HG03095 (cell line): Measurements from ENCODE around the gene KCNK1.
"Not testable (repeated sequence)": the region's sequence is repeated elsewhere in the genome, so short reads cannot be mapped to it uniquely, and the experiment has no call there.

Source experiments
- ATAC-seq: cut with Tn5 transposase; IDR thresholded peaks from one replicate; pipeline ENCODE4 v1.9.1; 2021; ENCODE audit warnings: moderate library complexity; ENCODE audit not compliant: unreplicated experiment

The KCNK1 gene

GRCh38 chr1:233607252-233608119 lies 6.4 kb upstream of the KCNK1 start:
- ATAC-seq, result no peak

DNA sequence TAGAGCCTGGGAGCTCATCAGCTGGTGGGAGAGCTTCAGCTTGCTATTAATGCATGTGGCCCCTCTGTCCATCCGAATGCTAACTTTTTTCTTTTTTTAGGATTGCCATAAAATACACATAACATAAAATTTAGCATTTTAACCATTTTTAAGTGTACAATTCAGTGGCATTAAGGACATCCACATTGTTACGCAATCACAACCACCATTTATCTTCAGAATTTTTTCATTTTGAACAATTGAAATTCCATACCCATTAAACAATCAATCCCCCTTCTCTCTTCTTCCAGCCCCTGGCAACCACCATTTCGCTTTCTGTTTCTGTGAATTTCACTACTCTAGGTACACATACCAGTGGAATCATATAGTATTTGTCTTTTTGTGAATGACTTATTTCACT lies 4.9 kb upstream of the KCNK1 start:
- no peak for ATAC-seq

DNA sequence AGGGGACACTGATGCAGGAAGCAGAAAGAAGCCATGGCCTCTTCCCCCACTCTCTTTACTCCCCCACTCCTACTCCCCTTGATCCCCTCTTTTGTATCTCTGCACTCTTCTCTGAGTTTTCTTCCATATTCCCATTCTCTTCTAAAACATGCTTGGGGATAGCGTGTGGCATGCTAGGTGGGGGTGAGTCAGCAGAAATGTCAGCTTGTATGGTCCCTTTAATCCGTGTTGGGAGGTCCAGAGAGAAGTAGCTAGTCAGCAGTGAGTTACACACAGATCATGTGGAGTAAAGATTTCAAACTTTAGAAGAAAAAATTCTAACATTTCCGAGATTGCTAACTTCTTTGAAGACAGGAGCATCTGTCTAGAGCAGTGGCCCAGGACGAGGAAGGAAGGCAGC lies 4.0 kb upstream of the KCNK1 start:
- no peak for ATAC-seq

- ATAC-seq, result no peak
These were observed 3.3 kb upstream of the KCNK1 start for GRCh38 chr1:233610628-233611027.

DNA sequence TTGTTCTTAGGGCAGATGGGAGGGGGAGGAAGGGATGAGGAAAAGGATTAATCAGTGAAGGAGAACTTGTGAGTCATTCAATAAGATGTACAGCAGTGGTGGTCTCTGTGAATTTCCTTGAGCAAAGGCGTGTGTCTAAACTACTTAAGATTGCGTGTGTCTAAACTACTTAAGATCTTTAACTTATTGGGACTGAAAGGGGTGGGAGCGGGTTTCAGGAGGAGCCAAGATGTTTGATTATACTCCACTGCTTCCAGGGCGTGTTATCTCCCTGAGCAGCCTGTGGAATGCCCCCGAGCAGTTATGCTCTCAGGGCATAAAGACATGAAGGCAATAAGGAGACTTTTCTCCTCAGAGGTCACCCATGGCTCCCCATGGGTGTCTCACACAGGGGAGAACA lies 2.5 kb upstream of the KCNK1 start:
- ATAC-seq, result not testable (repeated sequence)

DNA sequence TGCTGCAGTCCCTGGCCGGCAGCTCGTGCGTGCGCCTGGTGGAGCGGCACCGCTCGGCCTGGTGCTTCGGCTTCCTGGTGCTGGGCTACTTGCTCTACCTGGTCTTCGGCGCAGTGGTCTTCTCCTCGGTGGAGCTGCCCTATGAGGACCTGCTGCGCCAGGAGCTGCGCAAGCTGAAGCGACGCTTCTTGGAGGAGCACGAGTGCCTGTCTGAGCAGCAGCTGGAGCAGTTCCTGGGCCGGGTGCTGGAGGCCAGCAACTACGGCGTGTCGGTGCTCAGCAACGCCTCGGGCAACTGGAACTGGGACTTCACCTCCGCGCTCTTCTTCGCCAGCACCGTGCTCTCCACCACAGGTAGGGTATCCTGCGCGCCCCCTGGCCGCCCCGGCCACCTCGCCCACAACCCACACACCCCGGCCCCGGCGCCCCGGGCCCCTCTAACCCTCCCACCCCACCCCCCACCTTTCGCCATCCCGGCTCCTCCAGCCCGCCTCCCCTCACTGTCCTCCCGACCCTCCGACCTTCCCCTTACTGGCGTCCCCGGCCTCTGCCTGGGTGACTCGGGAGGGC lies 352 bp downstream of the KCNK1 start:
- ATAC-seq, result peak; percentile 47

- ATAC-seq, result peak; percentile 59
These were observed 1.0 kb downstream of the KCNK1 start for GRCh38 chr1:233614743-233615521.

DNA sequence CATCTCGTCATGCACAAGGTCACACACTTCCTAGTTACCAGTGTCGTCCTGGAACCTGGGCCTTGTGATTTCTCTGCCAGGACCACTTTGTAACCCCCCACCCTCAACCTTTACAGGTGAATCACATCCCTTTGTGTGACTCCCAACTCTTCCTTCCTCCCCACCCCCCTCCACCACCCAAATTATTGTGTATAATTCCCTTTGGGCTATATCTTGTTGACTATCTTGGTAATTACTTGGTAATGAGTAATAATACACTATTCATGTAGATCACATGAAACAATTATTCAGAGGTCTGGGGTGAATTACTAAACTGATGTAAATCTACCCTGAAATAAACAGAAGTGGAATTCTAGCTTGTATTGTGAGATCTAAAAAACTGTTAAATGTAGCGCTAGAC lies 1.7 kb downstream of the KCNK1 start:
- no peak for ATAC-seq

- no peak for ATAC-seq
These were observed 3.1 kb downstream of the KCNK1 start for GRCh38 chr1:233617025-233617424.

GRCh38 chr1:233619414-233619813 lies 5.5 kb downstream of the KCNK1 start:
- not testable (repeated sequence) for ATAC-seq

DNA sequence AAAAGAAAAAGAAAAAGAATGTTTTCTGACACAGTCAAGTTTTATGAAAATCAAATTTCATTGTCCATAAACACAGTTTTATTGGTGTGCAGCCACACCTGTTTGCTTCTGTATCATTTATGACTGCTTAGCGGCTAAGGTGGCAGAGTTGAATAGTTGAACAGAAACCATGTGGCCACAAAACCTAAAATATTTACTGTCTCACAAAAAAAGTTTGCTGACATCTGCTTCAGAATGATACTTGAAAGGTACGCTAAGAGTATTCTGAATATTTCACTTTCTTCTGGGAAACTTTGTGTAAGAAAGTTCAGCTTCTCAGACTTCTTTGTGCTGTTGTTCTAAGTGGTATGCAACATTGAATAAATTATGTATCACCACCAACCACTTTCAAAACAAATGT lies 6.2 kb downstream of the KCNK1 start:
- peak; percentile 75 for ATAC-seq

DNA sequence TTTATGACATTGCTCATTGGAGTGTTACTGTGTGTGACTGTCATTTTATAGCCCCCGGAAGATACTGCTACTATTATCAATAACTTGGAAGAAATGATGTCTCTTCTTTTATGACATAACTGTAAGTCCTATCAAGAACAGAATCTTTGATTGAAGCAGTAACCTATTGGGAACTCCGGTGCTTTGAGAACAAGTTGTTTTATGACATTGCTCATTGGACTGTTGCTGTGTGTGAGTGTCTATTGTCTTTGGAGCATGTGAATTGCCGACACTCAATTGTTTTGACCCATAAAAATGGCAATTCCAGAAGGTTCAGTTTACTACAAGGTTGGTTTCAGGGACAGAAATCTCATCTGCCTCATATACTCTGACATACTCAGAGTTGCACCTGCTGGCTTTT lies 8.0 kb downstream of the KCNK1 start:
- ATAC-seq, result no peak

DNA sequence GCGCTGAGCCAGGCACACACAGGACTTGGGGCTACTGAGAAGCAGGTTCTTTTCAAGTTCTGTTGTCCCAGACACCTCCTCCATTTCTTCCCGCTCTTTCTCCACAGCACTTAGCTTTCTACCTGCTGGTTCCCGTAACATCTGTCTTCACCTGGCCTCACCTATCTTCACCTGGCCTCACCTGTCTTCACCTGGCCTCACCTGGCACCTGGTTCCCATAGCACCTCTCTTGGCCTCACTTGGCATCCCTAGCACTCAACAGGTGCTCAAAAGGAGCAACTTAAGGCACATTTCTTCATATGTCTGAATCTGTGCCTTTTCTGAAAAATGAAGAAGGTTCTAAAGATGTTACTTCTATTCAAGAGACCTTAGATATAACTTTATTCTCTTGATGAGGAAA lies 10.4 kb downstream of the KCNK1 start:
- ATAC-seq, result no peak

- ATAC-seq, result no peak
These were observed 11.2 kb downstream of the KCNK1 start for GRCh38 chr1:233625087-233625486.

DNA sequence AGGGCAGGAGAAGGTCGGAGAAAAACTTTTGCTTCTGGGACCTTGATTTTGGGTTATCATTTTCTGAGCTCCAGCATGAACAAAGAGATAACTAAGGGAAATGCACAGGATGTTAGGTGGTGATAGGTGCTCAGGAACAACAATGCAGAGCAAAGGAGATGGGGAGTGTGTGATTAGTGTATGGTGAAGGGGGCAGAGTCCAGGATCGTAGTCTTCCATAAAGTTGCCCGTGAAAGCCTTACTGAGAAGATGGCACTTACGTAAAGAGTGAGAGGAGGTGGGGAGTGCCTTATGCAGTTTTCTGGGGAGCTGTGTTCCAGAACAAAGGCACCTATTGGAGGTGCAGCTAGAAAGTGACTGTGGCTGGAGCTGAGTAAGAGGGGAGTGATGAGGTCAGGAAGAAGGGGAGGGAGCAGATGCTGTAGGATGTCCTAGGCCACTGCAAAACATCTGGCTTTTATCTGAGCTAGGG lies 11.6 kb downstream of the KCNK1 start:
- ATAC-seq, result no peak

- ATAC-seq, result peak; percentile 32
These were observed 13.5 kb downstream of the KCNK1 start for GRCh38 chr1:233627376-233627775.

GRCh38 chr1:233627823-233628222 lies 13.9 kb downstream of the KCNK1 start:
- ATAC-seq, result peak; percentile 52

DNA sequence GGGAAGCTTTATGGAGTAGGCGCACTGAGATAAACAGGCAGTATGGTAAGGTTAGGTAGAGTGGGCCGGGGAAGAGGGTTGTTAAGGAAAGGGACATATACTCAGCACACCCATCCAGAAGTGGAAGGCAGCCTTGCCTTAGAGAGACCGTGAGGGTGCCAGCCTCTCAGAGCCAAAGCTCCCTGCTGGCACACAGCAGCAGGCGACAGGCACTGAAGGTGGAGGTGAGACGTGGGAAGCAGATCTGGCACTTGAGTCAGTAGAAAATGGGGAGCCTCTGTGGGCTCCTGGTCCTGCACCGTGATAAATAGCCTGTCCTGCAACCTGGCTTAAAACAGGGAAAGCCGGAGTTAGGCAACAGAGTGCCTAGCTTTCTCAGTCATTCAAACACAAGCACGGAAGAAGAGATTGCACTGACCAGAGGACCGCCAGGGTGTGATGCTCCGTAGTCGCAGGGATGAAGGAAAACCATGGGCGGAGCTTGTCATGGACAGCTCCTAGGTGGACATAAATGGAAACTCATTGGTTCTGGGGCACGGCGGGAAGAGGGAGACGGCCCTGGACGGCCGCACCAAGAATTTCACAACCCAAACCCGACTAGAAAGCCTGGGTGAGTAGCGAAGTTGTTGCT lies 15.5 kb downstream of the KCNK1 start:
- ATAC-seq, result no peak

DNA sequence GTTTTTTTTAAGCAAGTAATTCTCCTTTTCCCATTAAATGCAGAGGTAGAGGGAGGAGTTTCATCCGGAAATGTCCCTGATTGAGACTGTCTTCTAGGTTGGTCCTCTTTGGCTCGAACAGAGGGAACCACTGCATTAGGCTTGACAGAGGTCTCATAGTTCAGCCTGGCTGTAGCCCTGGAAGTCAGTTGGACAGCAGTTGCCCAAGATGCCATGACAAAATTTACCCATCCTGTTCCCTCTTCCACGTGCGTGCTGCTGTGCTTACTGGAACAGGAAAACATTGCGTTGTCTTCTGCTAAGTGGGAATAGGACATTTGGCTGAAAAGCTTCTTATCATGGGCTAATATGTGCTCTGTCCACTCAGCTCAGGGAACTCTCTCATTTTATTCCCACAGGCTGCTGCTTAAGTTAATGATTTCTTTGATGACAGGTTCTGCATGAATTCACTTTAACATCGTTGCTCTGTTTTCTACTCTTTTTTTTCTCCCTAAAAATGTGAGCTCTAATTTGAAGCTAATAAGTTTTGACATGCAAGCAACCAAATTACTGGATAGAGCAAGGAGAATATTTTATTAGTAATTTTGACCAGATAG lies 18.0 kb downstream of the KCNK1 start:
- ATAC-seq, result no peak

- no peak for ATAC-seq
These were observed 18.5 kb downstream of the KCNK1 start for GRCh38 chr1:233632436-233632835.
